AG09309 (cell line): ENCODE data around the gene PRX.
"Not testable (repeated sequence)": the region's sequence is repeated elsewhere in the genome, so short reads cannot be mapped to it uniquely, and the experiment has no call there.

Experiments
- DNase-seq: peaks from one replicate; pipeline ENCODE4 v3.0.0-alpha.2; 2010; ENCODE audit warnings: low read depth
- H3K4me3 ChIP-seq: 2 replicates; pipeline ENCODE4 v1.5.1; 2011; ENCODE audit warnings: mild to moderate bottlenecking, low read depth, low read length, moderate library complexity; ENCODE audit not compliant: control insufficient read depth
- CTCF ChIP-seq: IDR thresholded peaks from 2 replicates; pipeline ENCODE4 v1.5.1; 2011; ENCODE audit warnings: mild to moderate bottlenecking, low read depth, low read length, inconsistent platforms; ENCODE audit not compliant: insufficient read depth, control insufficient read depth; ENCODE audit errors: missing control alignments

Gene PRX

DNA sequence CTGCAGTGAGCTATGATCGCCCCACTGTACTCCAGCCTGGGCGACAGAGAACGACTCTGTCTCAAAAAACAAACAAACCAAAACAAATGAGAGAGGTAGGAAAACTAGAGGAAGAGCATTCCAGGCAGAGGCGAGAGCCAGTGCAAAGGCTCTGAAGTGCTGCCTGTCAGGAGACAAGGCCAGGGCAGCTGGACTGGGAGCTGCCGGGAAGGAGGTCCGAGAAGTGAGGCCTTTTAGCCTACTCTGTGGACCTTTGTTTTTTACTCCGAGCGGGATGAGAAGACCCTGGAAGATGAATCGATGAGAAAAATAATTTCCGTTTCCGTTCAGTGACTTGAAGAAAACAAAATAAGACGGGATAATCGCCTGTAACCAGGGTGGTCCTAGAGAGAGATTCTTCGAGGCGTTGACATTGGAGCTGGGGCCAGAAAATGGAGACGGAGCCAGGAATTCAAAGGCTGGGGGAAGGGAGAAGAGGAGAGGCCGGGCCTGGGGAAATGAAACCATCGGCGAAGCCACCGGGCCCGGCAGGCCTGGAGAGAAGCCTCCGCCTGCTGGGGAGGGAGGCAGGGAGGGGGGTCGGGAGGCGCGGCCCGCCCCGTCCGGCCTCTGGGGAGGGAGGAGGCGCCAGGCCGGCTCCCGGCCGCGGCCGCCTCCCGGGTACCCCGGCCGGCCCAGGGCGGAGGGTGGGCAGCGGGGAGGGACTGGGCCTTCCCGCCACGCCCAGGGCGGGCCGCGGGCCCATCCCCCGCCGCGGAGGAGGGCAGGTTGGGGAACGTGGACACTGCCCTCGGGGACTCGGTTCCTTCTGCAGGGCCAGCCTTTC lies 20.4 kb upstream of the PRX start:
- peak overlapping the region; percentile 39 for H3K4me3 ChIP-seq
- DNase-seq = peak; percentile 66
- no peak for TF ChIP-seq CTCF

- DNase-seq = not testable (repeated sequence)
- H3K4me3 ChIP-seq = peak overlapping the region; percentile 39
Observed at GRCh38 chr19:40432760-40433159, 19.6 kb upstream of the PRX start.

DNA sequence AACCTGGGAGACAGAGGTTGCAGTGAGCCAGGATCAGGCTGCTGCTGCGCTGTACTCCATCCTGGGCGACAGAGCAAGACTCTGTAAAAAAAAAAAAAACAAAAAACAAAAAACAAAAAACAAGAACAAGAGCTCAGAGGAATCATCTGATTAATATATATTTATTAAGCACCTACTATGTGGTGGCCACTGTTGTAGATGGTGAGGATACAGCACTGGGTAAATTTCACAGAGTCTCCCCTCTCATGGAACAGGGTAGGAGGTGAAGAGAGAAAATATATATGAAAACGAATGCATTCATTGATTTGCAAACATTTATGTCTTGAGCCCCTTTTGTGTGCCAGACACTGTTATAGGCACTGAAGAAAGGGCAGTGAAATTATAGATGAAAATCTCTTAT lies 18.5 kb upstream of the PRX start:
- TF ChIP-seq CTCF = no peak
- no peak overlapping the region for H3K4me3 ChIP-seq
- DNase-seq = no peak

DNA sequence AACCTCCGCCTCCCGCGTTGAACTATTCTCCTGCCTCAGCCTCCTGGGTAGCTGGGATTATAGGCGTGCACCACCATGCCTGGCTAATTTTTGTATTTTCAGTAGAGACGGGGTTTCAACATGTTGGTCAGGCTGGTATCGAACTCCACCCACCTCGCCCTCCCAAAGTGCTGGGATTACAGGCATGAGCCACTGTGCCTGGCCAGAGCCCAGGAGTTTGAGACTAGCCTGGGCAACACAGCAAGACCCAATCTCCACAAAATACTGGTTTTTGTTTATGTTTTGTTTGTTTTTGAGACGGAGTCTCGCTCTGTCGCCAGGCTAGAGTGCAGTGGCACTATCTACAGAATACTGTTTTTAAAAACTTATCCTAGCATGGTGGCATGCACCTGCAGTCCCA lies 17.1 kb upstream of the PRX start:
- not testable (repeated sequence) for H3K4me3 ChIP-seq, DNase-seq

GRCh38 chr19:40428197-40428596 lies 15.0 kb upstream of the PRX start:
- not testable (repeated sequence) for DNase-seq, H3K4me3 ChIP-seq

DNA sequence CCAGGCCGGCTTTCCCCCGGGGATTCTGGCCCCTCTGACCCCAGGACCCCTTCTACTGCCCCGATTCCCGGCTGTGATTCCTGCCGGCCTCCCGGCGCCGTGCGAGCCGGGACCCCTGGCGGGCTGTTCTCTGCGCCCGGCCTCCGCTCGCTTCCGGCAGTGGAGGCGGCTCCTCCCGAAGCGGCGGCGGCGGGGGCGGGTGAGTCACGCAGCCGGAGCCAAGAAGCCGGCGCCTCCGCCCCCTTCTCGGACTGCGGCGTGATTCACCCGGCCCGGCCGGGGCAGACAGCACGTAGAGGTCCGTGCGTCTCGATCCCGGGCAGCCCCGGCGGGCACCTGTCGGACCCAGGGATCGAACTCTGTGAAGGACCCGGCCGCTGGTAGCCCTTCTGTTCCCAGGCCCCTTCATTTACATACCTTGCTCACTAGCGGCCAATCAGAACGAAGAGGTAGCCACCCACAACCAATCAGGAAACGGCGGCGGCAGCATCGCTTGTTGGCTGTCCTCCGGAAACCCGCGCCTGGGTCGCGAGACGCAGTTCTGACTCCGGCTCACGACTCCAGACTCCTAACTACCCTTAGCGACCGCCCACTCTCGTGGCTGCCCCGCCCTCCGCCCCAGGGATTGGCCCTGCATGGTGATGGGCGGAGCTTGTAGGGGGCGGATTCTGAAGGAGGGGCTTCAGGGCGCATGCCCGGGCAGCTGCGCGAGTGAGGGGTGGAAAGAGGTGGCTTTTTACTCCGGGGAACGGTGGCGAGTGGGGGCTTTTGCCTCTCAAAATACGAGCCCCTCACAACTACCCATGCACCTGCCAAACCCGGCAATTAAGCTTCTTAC lies 12.5 kb upstream of the PRX start, which contains the start of gene SERTAD1:
SERTAD1 (minus strand) TSS at position 543 of the 838 bp plus-strand sequence. CDS start 2,446 bp downstream, outside the sequence.
- TF ChIP-seq CTCF = peak; percentile 63
- peak; percentile 95 for DNase-seq
- peak within 1 kb of the TSS; percentile 90 for H3K4me3 ChIP-seq

GRCh38 chr19:40424637-40425449 lies 11.7 kb upstream of the PRX start:
- no peak for DNase-seq
- TF ChIP-seq CTCF = no peak
- H3K4me3 ChIP-seq = peak overlapping the region; percentile 90
